IMR-90 (cell line): ENCODE measurements around the gene MAVS. TPM values are rescaled to one million over a fixed set of nuclear protein-coding genes. Genes with fewer than 3 reads are reported as not detected.

Source experiments
- ATAC-seq: fragments of 200-7000 bp; cut with Tn5 transposase; 2 replicates; pipeline ENCODE4 v1.9.1; 2020; ENCODE audit warnings: low read depth, mild to moderate bottlenecking, moderate library complexity
- BruUV-seq: library from RNA; stranded (reverse); fragments of 400-500 nt; replicated peaks from 2 replicates; lab custom pipeline; 2021; lab: Mats Ljungman, UMichigan
- CTCF ChIA-PET: fragments of 300-600 bp; formaldehyde crosslinking; extraction: SDS; loops from one replicate; lab custom pipeline; 2021; ENCODE audit warnings: antibody characterized with exemption; lab: Yijun Ruan, JAX
- POLR2A ChIA-PET: fragments of 300-600 bp; sonication (Branson Sonifier 250); formaldehyde crosslinking; loops from one replicate; lab custom pipeline; 2022; ENCODE audit warnings: antibody characterized with exemption; ENCODE audit not compliant: unreplicated experiment; lab: Charles Lee
- DNase-seq: peaks from one replicate; pipeline ENCODE4 v3.0.0; 2013
- H2AFZ ChIP-seq: replicated peaks from 2 replicates; pipeline ENCODE3; 2013; ENCODE audit warnings: low read length, mild to moderate bottlenecking; ENCODE audit not compliant: poor library complexity
- H2AK5ac ChIP-seq: 2 replicates; pipeline ENCODE4 v1.6.1; 2013; ENCODE audit warnings: low read depth, low read length, inconsistent platforms
- H2AK9ac ChIP-seq: replicated peaks from 2 replicates; pipeline ENCODE3; 2013; ENCODE audit warnings: mild to moderate bottlenecking, low read depth, low read length, moderate library complexity; ENCODE audit not compliant: poor library complexity
- H2BK120ac ChIP-seq: 2 replicates; pipeline ENCODE4 v1.6.1; 2013; ENCODE audit warnings: low read depth, low read length, inconsistent platforms
- H2BK15ac ChIP-seq: 3 replicates; pipeline ENCODE4 v1.6.1; 2013; ENCODE audit warnings: low read depth, low read length, inconsistent platforms
- H2BK20ac ChIP-seq: 2 replicates; pipeline ENCODE4 v1.6.1; 2013; ENCODE audit warnings: low read depth, mild to moderate bottlenecking, inconsistent platforms, low read length, moderate library complexity
- H2BK5ac ChIP-seq: 2 replicates; pipeline ENCODE4 v1.6.1; 2013; ENCODE audit warnings: mild to moderate bottlenecking, low read depth, low read length, inconsistent platforms; ENCODE audit not compliant: poor library complexity, severe bottlenecking
- H3K14ac ChIP-seq: replicated peaks from 2 replicates; pipeline ENCODE4 v1.6.1; 2013; ENCODE audit warnings: low read depth, low read length, inconsistent platforms
- H3K18ac ChIP-seq: 2 replicates; pipeline ENCODE4 v1.6.1; 2013; ENCODE audit warnings: low read depth, low read length, control low read depth
- H3K23ac ChIP-seq: 2 replicates; pipeline ENCODE4 v1.6.1; 2013; ENCODE audit warnings: low read depth, low read length, inconsistent platforms
- H3K27ac ChIP-seq: 2 replicates; pipeline ENCODE4 v1.5.1; 2013; ENCODE audit warnings: mild to moderate bottlenecking, control low read depth, low read length; ENCODE audit not compliant: insufficient read depth
- H3K27me3 ChIP-seq: 2 replicates; pipeline ENCODE4 v1.6.1; 2013; ENCODE audit warnings: low read length; ENCODE audit not compliant: control insufficient read depth, insufficient read depth
- H3K36me3 ChIP-seq: 2 replicates; pipeline ENCODE4 v1.6.1; 2013; ENCODE audit warnings: low read length, mixed read lengths; ENCODE audit not compliant: control insufficient read depth, insufficient read depth
- H3K4ac ChIP-seq: 2 replicates; pipeline ENCODE4 v1.6.1; 2013; ENCODE audit warnings: low read depth, low read length, inconsistent platforms
- H3K4me1 ChIP-seq: 2 replicates; pipeline ENCODE4 v1.6.1; 2013; ENCODE audit warnings: low read length, mixed read lengths; ENCODE audit not compliant: control insufficient read depth, insufficient read depth
- H3K4me2 ChIP-seq: 2 replicates; pipeline ENCODE4 v1.6.1; 2013; ENCODE audit warnings: low read depth, mild to moderate bottlenecking, control low read depth, low read length, moderate library complexity
- H3K4me3 ChIP-seq: 2 replicates; pipeline ENCODE4 v1.5.1; 2013; ENCODE audit warnings: low read depth, mild to moderate bottlenecking, control low read depth, low read length, moderate library complexity; ENCODE audit not compliant: insufficient read depth
- H3K56ac ChIP-seq: 2 replicates; pipeline ENCODE4 v1.6.1; 2013; ENCODE audit warnings: low read length, inconsistent platforms; ENCODE audit not compliant: insufficient read depth; ENCODE audit errors: extremely low read depth
- H3K79me1 ChIP-seq, 2 experiments: 2 replicates each; pipeline ENCODE4 v1.6.1; 2013; ENCODE audit warnings: low read length in 2 of 2, inconsistent platforms in 1 of 2, low read depth in 1 of 2
- H3K9ac ChIP-seq: 2 replicates; pipeline ENCODE4 v1.6.1; 2013; ENCODE audit warnings: low read depth, low read length, control low read depth
- H3K9me1 ChIP-seq: 2 replicates; pipeline ENCODE4 v1.6.1; 2013; ENCODE audit warnings: low read length, inconsistent platforms; ENCODE audit not compliant: insufficient read depth
- H3K9me3 ChIP-seq: 2 replicates; pipeline ENCODE4 v1.6.1; 2013; ENCODE audit warnings: low read length; ENCODE audit not compliant: control insufficient read depth, insufficient read depth
- H4K20me1 ChIP-seq: 2 replicates; pipeline ENCODE4 v1.6.1; 2013; ENCODE audit warnings: low read length, inconsistent platforms; ENCODE audit not compliant: insufficient read depth
- H4K5ac ChIP-seq: 2 replicates; pipeline ENCODE4 v1.6.1; 2013; ENCODE audit warnings: mild to moderate bottlenecking, low read depth, low read length, control low read depth
- H4K8ac ChIP-seq, 2 experiments: 2 replicates each; pipeline ENCODE4 v1.6.1; 2013; ENCODE audit warnings: low read depth in 2 of 2, low read length in 2 of 2, control low read depth in 1 of 2, inconsistent platforms in 1 of 2
- H4K91ac ChIP-seq: 2 replicates; pipeline ENCODE4 v1.6.1; 2013; ENCODE audit warnings: low read depth, low read length, inconsistent platforms; ENCODE audit not compliant: insufficient read depth
- FOS ChIP-seq: fragments of 150-350 bp; IDR thresholded peaks from 2 replicates; pipeline ENCODE4 v1.6.1; 2016; ENCODE audit warnings: low read depth, low read length
- WGBS, 2 experiments: methylation state at CpG; one replicate each; pipeline versions ENCODE4 v1.1.5 to v1.1.7; 2013; ENCODE audit warnings: missing lambda C conversion rate in 2 of 2; ENCODE audit not compliant: insufficient read length in 1 of 2; ENCODE audit errors: extremely low coverage in 2 of 2; 5-methylcytosine and 5-hydroxymethylcytosine counted together
- dilution Hi-C: fragments of 300-500 bp; cut with HindIII; formaldehyde crosslinking; loops from one replicate; pipeline ENCODE4 v1.14.3; 2018; ENCODE audit warnings: low sequenced_read_pairs; ENCODE audit not compliant: unreplicated experiment
- in situ Hi-C: fragments of 300-500 bp; cut with MboI; formaldehyde crosslinking; loops from 3 replicates; pipeline ENCODE4 v1.14.3; 2019; ENCODE audit warnings: low sequenced_read_pairs, inconsistent platforms, mixed read lengths
- intact Hi-C: fragments of 100-400 bp; cut with micrococcal nuclease; formaldehyde crosslinking; loops from 2 replicates; pipeline ENCODE4 v1.10.0; 2022
- polyA plus RNA-seq, 3 experiments: library from polyadenylated mRNA; depleted of rRNA; stranded (reverse); fragments of >200 nt; gene quantifications; 2 replicates each; pipeline ENCODE4 v1.2.3, GENCODE V29; 2012; ENCODE audit warnings: low replicate concordance in 1 of 3
- total RNA-seq: library from RNA; depleted of rRNA; stranded (reverse); fragments of >200 nt; gene quantifications from 2 replicates; pipeline ENCODE4 v1.2.3, GENCODE V29; 2012

MAVS gene
- total and polyA plus RNA-seq, 2 of the 4 experiments (the other 2 are of a cell fraction): 10.4 to 15.6 TPM

DNA sequence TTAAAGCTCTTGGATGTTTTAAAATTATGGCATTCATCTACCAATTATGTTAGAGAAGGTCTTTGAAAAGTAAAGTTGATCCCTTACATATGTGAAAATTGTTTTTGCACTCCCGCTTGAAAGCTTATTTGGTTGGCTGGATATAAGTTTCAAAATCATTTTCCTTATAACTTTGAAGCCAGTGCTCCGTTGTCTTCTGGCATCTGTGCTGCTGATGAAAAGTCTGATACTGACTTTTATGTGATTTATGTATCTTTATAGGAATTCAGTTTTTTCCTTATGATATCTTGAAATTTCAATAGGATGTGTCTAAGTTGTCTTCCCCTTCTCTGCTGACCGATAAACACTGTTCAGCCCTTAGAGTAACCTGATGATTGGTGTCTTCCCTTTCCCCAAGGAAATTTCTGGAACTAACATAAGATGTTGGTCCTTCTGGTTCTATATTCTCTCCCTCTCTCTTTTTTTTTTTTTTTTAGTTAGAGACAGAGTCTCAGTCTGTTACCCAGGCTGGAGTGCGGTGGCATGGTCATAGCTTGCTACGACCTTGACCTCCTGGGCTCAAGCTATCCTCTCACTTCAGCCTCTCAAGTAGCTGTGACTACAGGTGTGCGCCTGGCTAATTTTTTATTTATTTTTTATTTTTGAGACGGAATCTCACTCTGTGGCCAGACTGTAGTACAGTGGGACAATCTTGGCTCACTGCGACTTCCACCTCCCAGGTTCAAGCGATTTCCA, 55.2 kb downstream of the MAVS start:
- dilution Hi-C loops: no loop called here
- POLR2A ChIA-PET: no interaction called here
- 100% methylated on average over 2 of the region's 9 CpGs; no CpG with 5 or more reads in 1 of the 2 experiments for WGBS, 2 experiments

More for the DNA sequence above, 55.2 kb downstream of the MAVS start:
- H2BK120ac ChIP-seq: no peak overlapping the region
- H3K4me3 ChIP-seq: no peak overlapping the region
- H3K9me1 ChIP-seq: peaks cover 20% of the 10 kb centered on the region
- BruUV-seq: no TSS peak
- no peaks in the 10 kb centered on the region for H3K9me3 ChIP-seq
- ATAC-seq: no peak
- no peak for DNase-seq
- H4K8ac ChIP-seq: no peak overlapping the region; a peak in 1 of 4 replicates
- H3K27ac ChIP-seq: peak overlapping the region; percentile 71; the same call in 1 of the 2 replicates
- H3K56ac ChIP-seq: no peak overlapping the region
- peaks cover 2 to 42% of the 10 kb centered on the region in 2 experiments; a peak in 3 of 4 replicates for H3K79me1 ChIP-seq
- no peak overlapping the region for H2AK9ac ChIP-seq
- no peak overlapping the region for H3K9ac ChIP-seq
- H3K4ac ChIP-seq: no peak overlapping the region
- H3K4me2 ChIP-seq: peak overlapping the region; percentile 46
- peaks cover 100% of the 10 kb centered on the region for H4K20me1 ChIP-seq
- H3K23ac ChIP-seq: no peak overlapping the region
- in situ Hi-C loops: no loop called here
- no peak overlapping the region for H2AK5ac ChIP-seq
- no peak overlapping the region for H4K5ac ChIP-seq
- H2BK5ac ChIP-seq: peak overlapping the region; percentile 65
- peaks cover 21% of the 10 kb centered on the region for H3K4me1 ChIP-seq
- H2AFZ ChIP-seq: no peak overlapping the region
- no peaks in the 10 kb centered on the region for H3K27me3 ChIP-seq
- no peak overlapping the region; the same call in 1 of the 2 replicates for H3K14ac ChIP-seq
- intact Hi-C loops: no loop called here
- no peak overlapping the region for H2BK15ac ChIP-seq
- H3K18ac ChIP-seq: no peak overlapping the region
- CTCF ChIA-PET: interaction anchor here (0.6 to 0.7 kb wide), 2 partner anchors 95 to 184 kb away, joined by 3 to 5 read pairs; no protein-coding TSS in a partner anchor
- TF ChIP-seq FOS: no peak
- no peak overlapping the region for H4K91ac ChIP-seq
- H2BK20ac ChIP-seq: no peak overlapping the region
- peaks cover 1% of the 10 kb centered on the region for H3K36me3 ChIP-seq
